ENCODE results near the gene TIMP2.

TIMP2 gene

GRCh38 chr17:78825696-78826095 lies 99.5 kb downstream of the TIMP2 start:
- TF ChIP-seq GATA3 (IDR thresholded peaks at IDR 0.05; ENCODE audit: low read depth, low read length) (no peak), GATA2 (IDR thresholded peaks at IDR 0.05; ENCODE audit: low read depth, low read length) (no peak)

GRCh38 chr17:78824240-78824639 lies 100.9 kb downstream of the TIMP2 start:
- TF ChIP-seq GATA3 (IDR thresholded peaks at IDR 0.05; ENCODE audit: low read depth, low read length), result no peak

- TF ChIP-seq GATA3 (IDR thresholded peaks at IDR 0.05; ENCODE audit: low read depth, low read length) (no peak), GATA2 (IDR thresholded peaks at IDR 0.05; ENCODE audit: low read depth, low read length) (no peak)
These were observed 101.7 kb downstream of the TIMP2 start for GRCh38 chr17:78823282-78824046.

DNA sequence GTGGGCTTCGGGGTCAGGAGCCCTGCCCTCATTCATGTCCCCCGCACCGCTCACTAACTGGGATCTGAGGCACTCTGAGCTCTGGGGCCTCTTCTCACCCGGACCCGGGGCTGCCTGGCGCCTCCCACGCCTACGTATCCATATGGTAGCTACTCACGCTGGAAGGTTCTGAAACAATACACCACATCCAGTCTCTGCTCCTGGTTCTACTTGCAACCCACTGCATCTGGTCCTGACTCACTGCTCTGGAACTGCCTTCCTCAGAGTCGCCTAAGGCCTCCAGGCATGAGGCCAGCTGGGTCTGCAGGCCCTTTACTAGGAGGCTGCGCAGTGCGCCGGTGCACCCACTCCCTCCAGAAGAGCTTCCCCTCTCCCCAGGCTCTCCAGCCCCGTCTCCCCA lies 102.6 kb downstream of the TIMP2 start:
- TF ChIP-seq GATA3 (IDR thresholded peaks at IDR 0.05; ENCODE audit: low read depth, low read length) (no peak), GATA2 (IDR thresholded peaks at IDR 0.05; ENCODE audit: low read depth, low read length) (no peak)

DNA sequence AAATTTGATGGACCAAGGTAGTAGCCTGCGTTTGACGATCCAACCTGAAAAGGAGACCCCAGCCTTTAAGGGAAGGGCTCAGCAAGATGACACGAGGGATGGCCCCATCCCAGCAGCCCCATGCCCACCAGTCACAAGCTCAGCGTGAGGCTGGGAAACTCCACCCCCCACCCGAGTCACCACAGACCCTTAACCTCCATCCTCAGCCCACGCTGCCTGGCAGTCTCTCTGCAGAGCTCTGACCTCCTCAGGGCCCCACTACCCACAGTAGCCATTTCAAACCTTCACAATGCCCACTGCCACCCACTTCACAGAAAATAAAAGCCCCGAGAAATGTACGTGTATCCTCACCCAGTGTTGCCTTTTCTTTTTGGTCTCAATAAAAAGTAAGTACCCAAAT lies 103.2 kb downstream of the TIMP2 start:
- TF ChIP-seq GATA2 (IDR thresholded peaks at IDR 0.05; ENCODE audit: low read depth, low read length) (no peak), GATA3 (IDR thresholded peaks at IDR 0.05; ENCODE audit: low read depth, low read length) (no peak)

GRCh38 chr17:78820841-78821240 lies 104.3 kb downstream of the TIMP2 start:
- no peak for TF ChIP-seq GATA3 (IDR thresholded peaks at IDR 0.05; ENCODE audit: low read depth, low read length)
- TF ChIP-seq GATA2 (IDR thresholded peaks at IDR 0.05; ENCODE audit: low read depth, low read length), result no peak

- TF ChIP-seq GATA2 (IDR thresholded peaks at IDR 0.05; ENCODE audit: low read depth, low read length) (peak; percentile 83), GATA3 (IDR thresholded peaks at IDR 0.05; ENCODE audit: low read depth, low read length) (no peak)
These were observed 105.1 kb downstream of the TIMP2 start for GRCh38 chr17:78819806-78820792.

- TF ChIP-seq GATA2 (IDR thresholded peaks at IDR 0.05; ENCODE audit: low read depth, low read length) (no peak), GATA3 (IDR thresholded peaks at IDR 0.05; ENCODE audit: low read depth, low read length) (no peak)
These were observed 105.8 kb downstream of the TIMP2 start for GRCh38 chr17:78819402-78819801.

DNA sequence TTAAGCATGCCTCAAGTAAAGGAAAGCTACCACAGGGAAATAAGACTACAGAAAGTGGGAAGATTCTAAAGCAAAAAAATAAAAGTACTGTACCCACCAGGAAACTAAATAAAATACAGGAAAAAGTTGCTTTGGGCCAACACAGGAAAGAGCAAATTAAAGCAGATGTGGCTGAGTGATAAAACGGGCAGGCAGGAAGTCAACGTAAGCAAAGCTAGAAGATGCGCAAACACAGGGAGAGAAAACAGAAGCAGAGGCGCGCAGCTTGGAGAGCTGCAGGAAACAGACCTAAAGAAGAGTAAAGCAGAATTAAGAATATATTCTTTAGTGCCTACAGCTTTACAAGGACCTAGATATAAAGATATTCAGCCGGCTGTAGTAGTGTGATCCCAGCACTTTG lies 106.3 kb downstream of the TIMP2 start:
- TF ChIP-seq GATA2 (IDR thresholded peaks at IDR 0.05; ENCODE audit: low read depth, low read length) (peak; percentile 78), GATA3 (IDR thresholded peaks at IDR 0.05; ENCODE audit: low read depth, low read length) (no peak)

GRCh38 chr17:78818152-78818846 lies 106.9 kb downstream of the TIMP2 start:
- TF ChIP-seq GATA3 (IDR thresholded peaks at IDR 0.05; ENCODE audit: low read depth, low read length) (no peak), GATA2 (IDR thresholded peaks at IDR 0.05; ENCODE audit: low read depth, low read length) (no peak)

- TF ChIP-seq GATA2 (IDR thresholded peaks at IDR 0.05; ENCODE audit: low read depth, low read length), result no peak
- no peak for TF ChIP-seq GATA3 (IDR thresholded peaks at IDR 0.05; ENCODE audit: low read depth, low read length)
These were observed 108.1 kb downstream of the TIMP2 start for GRCh38 chr17:78817123-78817522.

GRCh38 chr17:78815696-78816095 lies 109.5 kb downstream of the TIMP2 start:
- TF ChIP-seq GATA2 (IDR thresholded peaks at IDR 0.05; ENCODE audit: low read depth, low read length) (no peak), GATA3 (IDR thresholded peaks at IDR 0.05; ENCODE audit: low read depth, low read length) (no peak)

GRCh38 chr17:78812855-78813254 lies 112.3 kb downstream of the TIMP2 start:
- TF ChIP-seq GATA2 (IDR thresholded peaks at IDR 0.05; ENCODE audit: low read depth, low read length), result no peak
- no peak for TF ChIP-seq GATA3 (IDR thresholded peaks at IDR 0.05; ENCODE audit: low read depth, low read length)

DNA sequence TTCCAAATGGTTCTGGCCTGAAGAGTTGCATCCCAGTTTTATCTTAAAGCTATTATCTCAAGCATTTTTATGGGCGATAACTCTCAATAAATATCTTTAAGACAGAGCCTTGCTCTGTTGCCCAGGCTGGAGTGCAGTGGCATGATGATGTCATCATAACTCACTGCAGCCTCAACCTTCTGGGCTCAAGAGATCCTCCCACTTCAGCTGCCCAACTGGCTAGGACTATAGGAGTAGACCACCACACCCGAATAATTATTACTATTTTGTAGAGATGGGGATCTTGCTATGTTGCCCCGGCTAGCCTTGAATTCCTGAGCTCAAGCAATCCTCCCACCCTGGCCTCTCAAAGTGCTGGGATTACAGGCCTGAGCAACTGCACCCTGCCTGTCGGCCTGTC lies 117.0 kb downstream of the TIMP2 start:
- TF ChIP-seq GATA3 (IDR thresholded peaks at IDR 0.05; ENCODE audit: low read depth, low read length) (no peak), GATA2 (IDR thresholded peaks at IDR 0.05; ENCODE audit: low read depth, low read length) (no peak)
